Cortex of kidney (tissue), 1 donor: ENCODE data around the gene ATP8A2.
"Not testable (repeated sequence)": the region's sequence is repeated elsewhere in the genome, so short reads cannot be mapped to it uniquely, and the experiment has no call there.

Source experiments
- DNase-seq: peaks from one replicate; lab custom pipeline; 2025; lab: John Stamatoyannopoulos, UW

The ATP8A2 gene

DNA sequence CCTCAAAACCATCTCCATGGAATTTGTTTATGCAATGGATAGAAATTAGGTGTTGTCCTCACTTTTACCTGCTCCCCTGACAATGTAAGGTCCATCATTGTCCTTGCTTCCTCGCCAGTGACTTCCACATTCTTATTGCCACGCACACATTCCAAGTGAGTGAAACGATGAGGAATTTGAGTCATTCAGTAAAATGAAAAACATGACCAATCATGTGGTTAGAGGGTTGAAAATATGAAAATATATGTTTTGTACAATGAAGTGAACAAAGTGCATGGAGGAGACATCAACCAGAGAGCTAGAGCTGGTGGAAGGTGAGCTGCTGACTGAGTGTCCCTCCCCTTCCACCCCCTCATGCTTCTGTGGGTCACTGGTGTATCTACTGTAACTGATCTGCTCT lies 91.7 kb downstream of the ATP8A2 start:
- DNase-seq, result no peak

DNA sequence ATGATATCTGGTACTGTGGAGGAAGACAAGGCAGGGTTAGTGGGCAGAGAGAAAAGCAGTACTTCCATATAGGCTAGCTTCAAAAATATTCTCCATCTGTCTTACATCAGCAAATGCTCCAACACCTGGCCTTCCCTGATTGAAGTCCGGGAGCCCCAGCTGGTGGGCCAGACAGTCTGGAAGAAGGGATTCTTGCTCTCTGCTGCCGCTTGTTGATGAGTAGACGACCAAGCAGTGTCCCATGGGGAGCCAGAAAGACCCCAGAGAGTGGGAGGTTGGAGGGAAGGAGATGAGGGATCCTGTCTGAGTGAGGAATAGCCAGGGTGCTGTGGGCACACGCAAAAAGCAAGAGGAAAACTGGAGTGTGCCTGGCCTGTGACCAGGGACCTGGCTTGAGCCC lies 95.1 kb downstream of the ATP8A2 start:
- DNase-seq, result no peak

DNA sequence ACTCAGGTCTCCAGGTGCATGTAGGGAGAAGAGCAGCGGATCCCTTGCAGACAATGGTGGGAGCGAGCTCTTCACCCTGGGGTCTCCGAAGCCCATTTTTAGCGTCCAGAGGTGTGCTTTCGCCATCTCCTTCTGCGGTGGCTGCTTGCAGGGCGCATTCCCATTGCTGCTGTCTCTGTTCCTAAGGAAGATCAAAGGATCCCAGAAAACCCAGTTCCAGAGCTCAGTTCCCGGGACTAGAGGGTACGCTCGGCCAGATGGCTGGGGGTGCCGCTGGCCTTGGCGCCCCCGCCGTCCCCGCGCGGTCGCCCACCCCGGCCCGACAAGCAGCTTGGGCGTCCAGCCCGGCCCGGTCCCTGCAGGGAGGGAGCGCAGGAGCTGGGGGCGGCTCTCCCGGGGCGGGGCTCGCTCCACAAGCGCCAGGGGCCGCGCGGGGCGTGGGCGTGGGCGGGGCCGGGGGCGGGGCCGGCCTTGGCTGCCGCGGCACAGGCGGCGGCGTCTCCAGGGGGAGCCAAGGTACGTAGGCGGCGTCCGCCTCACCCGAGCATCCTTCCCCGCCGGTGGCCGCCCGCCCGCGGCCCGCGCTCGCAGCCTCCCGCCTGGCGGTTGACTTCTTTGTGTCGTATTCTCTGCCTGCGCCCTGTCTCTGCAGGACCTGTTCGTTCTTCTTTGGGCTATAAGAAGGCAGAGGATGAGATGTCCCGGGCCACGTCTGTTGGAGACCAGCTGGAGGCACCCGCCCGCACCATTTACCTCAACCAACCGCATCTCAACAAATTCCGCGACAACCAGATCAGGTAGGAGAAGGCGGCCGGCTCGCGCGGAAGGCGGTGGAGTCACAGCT lies 96.8 kb downstream of the ATP8A2 start:
- DNase-seq, result no peak

DNA sequence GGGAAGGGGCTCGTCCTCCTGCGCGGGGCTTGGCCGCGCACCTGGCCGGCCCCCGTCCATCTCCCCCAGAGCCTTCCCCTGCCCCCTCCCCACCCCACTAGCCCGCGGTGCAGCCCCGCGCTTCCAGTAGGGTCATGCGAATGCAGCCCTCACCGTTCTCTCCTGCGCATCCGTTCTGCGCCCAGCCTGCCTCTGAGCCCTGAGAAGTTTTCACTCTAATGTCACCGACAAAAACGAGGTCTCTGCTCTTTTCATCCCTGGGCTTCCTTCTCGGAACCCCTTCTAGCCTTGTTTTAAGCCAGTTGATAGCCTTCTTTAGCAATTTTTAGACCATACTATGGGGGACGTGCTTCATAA lies 97.4 kb downstream of the ATP8A2 start:
- DNase-seq, result no peak

GRCh38 chr13:25473864-25474263 lies 102.1 kb downstream of the ATP8A2 start:
- DNase-seq, result no peak

DNA sequence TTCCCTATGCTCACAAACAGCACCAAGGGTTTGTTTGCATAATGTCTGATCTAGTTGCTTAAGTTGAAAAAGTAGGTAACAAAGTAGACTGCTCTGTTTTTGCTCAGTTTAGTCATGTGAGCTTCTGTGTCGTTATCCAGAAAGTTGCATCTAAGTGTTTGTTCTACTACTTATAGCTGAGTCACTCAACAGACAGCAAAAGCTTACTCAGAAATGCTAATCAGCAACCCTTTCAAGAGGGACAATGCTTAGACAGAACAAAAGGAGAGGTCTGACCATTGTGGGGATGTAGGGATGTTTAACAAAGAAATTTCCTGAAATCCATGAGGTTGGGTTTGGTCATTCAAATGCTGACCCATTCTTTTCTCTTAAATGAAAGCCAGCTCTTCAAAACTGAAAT lies 106.4 kb downstream of the ATP8A2 start:
- DNase-seq, result no peak

- DNase-seq, result no peak
Observed at GRCh38 chr13:25489238-25489637, 117.5 kb downstream of the ATP8A2 start.

DNA sequence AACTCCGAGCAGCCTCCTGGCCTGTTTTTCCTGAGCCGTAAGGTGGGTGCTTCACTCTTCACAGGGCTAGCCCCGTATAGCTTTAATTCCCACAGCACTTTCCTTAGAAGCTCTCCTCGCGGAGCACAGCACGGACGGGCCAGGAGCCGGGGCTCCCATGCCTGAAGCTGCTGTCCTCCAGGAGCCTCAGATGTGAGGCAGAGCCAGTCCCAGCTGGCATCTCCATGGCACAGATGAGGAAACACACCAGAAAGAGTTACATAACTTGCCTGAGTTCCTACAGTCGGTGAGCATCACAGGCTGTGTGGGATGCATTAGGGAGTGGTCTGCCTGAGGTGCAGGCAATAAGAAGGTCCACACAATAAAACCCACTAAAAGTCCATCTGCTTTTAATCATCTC lies 118.5 kb downstream of the ATP8A2 start:
- DNase-seq, result no peak

DNA sequence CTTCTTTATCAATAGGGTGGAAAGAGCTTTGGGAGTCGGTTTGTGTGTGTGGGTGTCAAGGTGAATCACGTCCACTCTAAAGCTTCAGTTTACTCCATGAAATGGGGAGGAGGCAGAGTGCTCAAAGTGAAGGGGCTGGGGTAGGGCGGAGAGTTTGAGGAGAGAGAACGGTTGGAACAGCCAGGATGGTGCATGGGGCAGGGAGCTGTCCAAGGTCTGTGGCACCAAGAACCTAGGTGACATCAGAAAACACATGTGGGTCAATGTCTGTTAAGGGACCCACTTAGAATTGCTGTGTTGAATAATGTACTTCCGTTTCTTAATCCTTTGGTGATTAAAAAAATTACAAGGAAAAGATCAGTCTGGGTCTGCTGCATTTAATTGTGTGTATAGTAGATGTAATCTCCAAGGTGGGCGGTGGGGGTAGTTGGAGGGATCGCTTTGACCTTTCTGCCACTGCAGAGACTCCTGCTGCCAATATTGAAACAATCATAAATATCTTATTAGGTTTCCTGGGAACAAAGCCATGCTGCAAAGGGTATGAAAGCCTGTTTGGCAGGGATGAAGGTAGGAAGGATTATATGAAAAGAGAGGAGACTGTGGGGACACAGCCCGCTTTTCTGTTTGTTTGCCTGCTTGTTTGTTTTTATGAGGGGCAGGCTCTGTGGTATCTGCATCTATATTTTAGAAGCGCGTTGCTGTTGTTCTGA lies 122.3 kb downstream of the ATP8A2 start:
- DNase-seq, result no peak

DNA sequence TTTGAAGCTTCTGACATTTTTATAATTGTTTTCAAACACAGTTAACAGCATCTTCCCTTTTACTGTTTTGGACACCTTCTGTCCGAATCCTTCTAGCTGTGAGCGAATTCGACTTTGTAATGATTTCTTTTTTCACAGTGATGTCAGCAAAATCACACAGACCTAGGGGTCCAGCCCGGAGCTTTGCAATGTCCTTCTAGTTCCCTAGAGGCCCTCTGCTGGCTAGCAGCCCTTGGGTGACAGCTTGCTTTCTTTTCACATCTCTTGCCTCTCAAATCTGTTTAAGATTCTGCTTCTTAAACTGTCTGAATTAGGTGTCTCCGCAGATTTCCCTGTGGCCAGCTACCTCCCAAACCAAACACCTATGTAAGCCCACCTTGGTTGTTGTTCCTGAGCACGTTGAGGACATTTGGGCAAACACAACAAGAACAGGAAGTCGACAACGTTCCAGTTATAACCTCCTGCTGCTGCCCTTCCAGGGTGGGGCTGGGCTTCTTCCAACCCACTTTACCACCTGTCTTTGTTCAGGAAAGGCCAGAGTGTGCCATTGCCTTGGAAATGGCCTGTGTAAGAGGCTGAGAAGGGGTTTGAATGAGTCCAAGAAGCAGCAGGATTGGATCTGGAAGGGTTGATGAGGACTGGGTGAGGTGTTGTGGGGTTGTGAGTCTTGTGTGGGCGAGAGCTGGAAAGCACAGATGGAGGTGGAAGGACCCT lies 123.1 kb downstream of the ATP8A2 start:
- no peak for DNase-seq

- no peak for DNase-seq
Observed at GRCh38 chr13:25501231-25501630, 129.5 kb downstream of the ATP8A2 start.

DNA sequence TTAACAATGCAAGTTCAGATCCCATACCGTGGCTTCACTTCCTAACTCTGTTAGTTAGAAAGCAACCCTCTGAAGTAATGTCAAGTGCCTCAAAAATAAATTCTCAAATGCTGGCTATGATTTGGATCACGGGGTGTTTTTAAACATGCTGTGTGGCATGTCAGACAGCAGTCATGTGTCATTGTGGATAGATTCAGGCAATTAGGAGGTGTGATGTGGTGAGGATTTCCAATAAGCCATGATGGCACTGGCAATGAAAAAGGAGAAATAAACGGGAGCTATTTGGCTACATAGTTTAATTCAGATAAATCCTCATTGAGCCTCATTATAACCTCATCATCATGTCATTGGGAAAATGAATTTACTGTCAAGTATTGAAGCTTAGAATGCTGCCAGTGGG lies 130.3 kb downstream of the ATP8A2 start:
- DNase-seq, result no peak

GRCh38 chr13:25502551-25502950 lies 130.8 kb downstream of the ATP8A2 start:
- DNase-seq, result no peak

DNA sequence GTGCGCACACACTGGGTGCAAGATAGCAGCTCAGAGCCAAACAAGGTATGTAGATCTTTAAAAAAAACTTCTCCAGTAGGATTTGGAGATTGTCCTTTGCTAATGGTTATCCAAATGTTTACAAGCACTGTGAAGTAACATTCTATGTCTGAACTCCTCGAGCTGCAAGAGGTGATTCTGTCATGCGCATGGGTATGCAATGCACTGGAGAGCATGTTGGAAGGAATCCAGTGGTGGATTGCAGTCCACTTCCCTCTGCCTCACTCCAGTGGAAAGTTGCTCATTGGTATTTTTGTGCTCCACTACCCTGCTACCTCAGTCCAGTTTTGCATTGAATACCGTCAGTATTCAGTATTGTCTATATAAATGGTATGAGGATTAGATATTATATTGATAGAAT lies 132.1 kb downstream of the ATP8A2 start:
- no peak for DNase-seq

DNA sequence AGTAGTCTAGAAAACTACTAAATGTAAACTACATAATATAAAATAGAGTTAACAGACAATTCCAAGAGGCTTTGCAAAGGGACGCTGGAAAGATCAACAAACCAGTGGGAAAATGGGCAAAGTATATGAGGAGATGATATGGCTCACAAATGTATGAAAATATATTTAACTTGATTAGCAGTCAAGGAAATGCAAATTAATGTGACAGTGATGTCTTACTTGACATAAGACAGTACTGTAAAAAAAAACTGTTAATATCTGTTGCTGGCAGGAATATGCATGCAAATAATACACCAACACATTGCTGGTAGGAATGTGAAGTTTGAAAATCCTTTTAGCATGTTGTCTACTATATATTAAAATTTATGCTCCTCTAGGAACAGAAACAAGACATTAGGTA lies 136.1 kb downstream of the ATP8A2 start:
- DNase-seq, result no peak

GRCh38 chr13:25513060-25513459 lies 141.3 kb downstream of the ATP8A2 start:
- not testable (repeated sequence) for DNase-seq

GRCh38 chr13:25518441-25518840 lies 146.7 kb downstream of the ATP8A2 start:
- DNase-seq, result no peak

GRCh38 chr13:25525884-25526283 lies 154.1 kb downstream of the ATP8A2 start:
- DNase-seq, result no peak

DNA sequence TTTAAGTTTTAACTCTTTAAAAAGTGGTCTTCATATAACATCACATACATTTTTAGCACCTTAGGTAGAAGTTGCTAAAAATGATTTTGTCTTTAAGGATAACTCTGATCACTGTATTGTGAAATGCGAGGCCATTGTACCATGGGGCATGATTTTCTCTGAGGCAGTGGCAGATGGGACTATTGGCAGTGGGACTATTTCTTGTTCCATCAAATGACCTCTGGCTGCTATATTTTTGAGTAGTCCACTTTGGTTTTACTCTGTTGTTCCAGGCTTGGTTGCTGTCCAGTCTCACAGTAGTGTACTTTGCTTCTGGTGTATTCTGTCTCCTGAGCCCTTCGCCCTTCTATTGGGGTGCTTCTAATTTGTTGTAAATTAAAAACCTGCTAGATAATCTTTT lies 156.5 kb downstream of the ATP8A2 start:
- no peak for DNase-seq

GRCh38 chr13:25529425-25529824 lies 157.7 kb downstream of the ATP8A2 start:
- DNase-seq, result no peak

- no peak for DNase-seq
Observed at GRCh38 chr13:25538276-25538675, 166.5 kb downstream of the ATP8A2 start.

GRCh38 chr13:25541434-25542123 lies 169.8 kb downstream of the ATP8A2 start:
- DNase-seq, result no peak
